Body of pancreas (tissue), 4 donors: ENCODE measurements around the gene OR51I1.

ENCODE experiments used
- CTCF ChIP-seq, 7 experiments: fragments of 450-650 bp in 4 of 7; fragments of 200-600 bp in 3 of 7; sonication (generic) in 3 of 7; IDR thresholded peaks; one replicate each; pipeline ENCODE4 v1.5.1; 2016 to 2019; ENCODE audit warnings: antibody characterized with exemption in 7 of 7
- POLR2A ChIP-seq, 3 donors: fragments of 450-650 bp; IDR thresholded peaks; one replicate each; pipeline ENCODE4 v1.6.1; 2016; ENCODE audit warnings: antibody characterized with exemption in 3 of 3, mild to moderate bottlenecking in 2 of 3

GRCh38 chr11:5398936-5399335, 42.4 kb downstream of the OR51I1 start:
- no peak for TF ChIP-seq CTCF (IDR thresholded peaks at IDR 0.05)
- TF ChIP-seq POLR2A (IDR thresholded peaks at IDR 0.05) = no peak
